ENCODE results near the gene SERPINA5.

DNA sequence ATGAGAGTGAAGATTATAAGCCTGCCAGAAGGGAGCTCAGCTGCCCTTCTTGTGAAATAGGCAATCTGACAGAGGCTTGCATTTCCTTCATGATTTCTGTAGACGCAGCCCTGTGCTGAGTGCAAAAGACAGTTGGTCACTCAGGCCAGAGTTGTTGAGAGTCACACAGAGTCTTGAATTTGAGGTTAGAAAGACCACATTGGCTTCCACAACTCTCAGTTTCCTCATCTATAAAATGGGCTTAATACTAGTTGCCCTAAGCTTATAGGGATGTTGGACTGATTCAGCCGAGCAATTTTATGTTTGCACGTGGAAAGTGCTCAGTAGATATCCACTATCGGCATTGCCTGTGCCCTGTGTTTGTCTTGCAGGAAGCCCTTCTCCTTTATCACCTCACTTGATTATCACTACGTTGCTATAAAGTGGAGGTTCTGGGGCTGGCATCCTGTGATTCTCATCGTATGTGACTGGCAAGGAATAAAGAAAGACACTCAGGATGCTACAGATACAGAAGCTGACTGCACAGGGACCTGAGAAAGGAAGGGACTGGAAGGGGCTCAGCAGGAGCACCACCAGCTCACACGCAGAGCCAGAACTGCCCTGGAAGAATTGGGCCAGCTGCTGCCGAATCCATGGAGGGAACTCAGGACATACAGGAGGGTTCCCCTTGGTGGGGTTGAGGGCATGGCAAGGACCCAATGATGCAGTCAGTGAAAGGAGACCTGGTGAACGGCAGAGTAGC, 39.8 kb upstream of the SERPINA5 start:
- no peak for TF ChIP-seq YY1 (IDR thresholded peaks at IDR 0.05; ENCODE audit: insufficient read depth, insufficient read length)
- no peak for TF ChIP-seq ZNF274 (IDR thresholded peaks at IDR 0.05; ENCODE audit: low read depth, low read length)
